HG03039 (cell line): ENCODE data around the gene AHDC1.

Experiments used
- ATAC-seq: cut with Tn5 transposase; IDR thresholded peaks from one replicate; pipeline ENCODE4 v1.9.1; 2021; ENCODE audit warnings: mild to moderate bottlenecking, moderate library complexity; ENCODE audit not compliant: unreplicated experiment

Gene AHDC1

DNA sequence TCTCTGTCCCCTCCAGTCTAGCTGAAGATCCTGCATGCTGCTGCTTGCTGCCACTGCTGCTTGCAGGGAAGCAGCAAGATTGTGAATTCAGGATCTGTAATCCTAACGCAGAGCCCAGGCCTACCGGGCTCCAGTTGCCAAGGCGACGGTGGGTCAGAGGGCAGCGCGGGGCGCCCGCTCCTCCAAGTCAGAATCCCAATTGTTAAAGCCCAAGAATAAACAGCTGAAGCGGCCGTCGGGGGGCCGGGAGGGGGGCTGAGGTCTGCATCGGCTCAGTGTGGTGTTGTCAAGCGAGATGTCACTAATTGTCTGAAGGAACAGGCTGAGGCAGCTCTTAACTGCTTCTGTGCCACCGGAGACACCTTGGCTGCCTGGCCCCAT, 36.8 kb downstream of the AHDC1 start:
- ATAC-seq: no peak

DNA sequence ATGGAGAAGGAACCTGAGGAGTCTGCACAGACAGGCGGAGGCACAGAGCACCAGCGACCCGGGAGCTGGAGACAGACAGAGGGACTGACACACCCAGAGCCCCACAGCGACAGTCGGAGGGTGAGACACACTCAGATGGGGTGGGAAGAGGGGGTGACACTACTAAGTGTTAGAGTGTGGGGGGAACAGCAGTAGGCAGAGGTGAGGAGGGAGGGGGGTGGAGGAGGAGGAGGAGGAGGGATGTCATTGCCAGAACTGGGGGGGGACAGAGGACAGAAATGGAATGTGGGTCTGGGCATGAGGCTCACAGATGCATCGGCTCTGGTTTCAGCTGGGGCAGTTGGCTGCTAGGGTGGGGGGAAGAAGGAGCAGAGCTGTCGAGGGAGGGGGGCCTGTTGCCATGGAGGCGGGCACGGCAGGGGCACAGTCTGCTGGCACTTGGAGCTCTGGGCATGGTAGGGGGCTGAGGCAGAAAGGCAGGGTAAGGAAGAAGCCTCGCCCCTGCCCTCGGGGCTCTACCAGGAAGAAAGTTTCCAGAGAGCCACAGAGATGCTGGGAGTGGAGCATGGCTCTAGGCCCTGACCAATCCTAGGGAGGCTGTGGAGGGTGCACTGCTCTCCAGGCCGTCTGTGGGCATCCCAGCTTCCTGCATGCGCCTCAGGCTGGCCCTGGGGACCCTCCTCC, 37.3 kb downstream of the AHDC1 start:
- ATAC-seq: no peak

- no peak for ATAC-seq
These were observed 39.0 kb downstream of the AHDC1 start for GRCh38 chr1:27564710-27565649.

GRCh38 chr1:27563591-27564471, 40.1 kb downstream of the AHDC1 start:
- no peak for ATAC-seq

DNA sequence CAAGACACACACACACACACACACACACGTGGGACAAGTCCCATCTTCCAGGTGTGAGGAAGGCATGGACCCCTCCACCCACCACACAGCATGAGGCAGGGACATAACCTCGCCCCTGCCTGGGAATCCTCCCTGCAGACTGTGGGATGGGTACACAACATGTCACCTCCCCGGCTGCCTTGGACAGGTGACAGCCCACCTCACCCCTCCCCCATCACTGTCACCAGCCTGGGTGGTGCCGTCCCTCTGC, 40.7 kb downstream of the AHDC1 start:
- ATAC-seq: no peak

DNA sequence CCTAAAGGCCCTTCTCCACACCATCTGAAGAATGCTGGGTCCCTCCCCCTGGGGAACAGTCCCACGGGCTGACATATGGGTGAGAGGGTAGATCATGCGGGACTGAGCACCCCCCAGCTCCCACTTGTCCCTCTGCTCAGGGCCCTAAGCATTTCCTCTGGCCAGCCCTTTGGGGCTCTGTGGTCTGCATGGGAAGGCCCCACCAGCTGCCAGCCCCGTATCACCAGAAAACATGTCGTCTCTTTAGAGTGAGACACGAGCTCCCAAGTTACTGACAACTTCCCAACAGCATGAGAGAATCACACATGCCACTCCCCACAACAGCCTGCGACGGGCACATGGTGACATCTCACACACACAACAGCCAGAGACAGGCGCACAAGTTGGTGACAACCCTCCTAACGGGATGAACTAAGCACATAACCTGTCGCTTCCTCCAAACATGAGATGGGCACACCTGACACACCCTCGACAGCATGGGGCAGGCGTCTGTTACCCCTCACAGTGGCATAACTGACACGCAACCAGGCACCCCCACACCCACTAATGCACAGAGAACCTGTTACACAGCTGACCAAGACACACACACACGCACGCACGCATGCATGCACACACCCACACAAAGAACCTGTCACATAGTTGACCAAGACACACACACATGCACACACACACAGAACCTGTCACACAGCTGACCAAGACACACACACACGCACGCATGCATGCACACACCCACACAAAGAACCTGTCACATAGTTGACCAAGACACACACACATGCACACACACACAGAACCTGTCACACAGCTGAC, 41.2 kb downstream of the AHDC1 start:
- ATAC-seq: no peak

GRCh38 chr1:27562021-27562420, 41.9 kb downstream of the AHDC1 start:
- no peak for ATAC-seq

DNA sequence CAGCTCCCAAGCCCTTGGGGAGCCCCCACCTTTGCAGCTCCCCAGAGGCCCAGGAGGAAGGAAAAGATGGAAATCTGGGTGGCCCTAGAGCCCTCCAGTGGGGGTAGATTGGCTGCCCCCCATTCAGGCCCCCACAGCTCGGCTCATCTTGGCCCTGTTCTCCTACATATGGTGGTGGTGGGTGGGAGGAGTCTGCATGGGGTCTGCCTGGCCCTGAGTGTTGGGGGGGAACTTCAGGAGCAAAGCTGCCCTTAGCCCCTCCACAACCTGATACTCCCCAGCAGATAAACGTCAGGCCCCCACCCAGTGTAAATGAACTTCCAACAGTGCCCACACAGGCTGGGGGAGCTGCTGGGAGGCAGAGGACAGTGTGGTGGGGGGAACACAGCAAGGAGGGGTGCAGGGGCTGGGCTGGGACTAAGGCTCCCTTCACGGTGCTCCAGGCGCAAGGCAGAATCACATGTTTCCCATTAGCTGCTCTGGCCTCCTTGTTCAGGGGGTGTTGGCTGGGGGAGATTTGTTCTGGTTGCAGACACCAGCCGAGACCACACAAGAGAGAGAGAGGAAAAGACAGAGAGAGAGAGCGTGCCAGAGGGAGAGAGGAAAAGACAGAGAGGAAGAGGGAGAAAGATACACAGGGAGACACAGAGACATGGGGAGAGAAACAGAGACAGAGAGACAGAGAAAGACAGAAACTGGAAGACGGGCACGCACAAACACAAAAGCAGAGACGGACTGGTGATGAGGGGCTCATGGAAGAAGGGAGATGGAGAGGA, 42.6 kb downstream of the AHDC1 start:
- ATAC-seq: no peak

GRCh38 chr1:27560268-27561123, 43.4 kb downstream of the AHDC1 start:
- no peak for ATAC-seq

DNA sequence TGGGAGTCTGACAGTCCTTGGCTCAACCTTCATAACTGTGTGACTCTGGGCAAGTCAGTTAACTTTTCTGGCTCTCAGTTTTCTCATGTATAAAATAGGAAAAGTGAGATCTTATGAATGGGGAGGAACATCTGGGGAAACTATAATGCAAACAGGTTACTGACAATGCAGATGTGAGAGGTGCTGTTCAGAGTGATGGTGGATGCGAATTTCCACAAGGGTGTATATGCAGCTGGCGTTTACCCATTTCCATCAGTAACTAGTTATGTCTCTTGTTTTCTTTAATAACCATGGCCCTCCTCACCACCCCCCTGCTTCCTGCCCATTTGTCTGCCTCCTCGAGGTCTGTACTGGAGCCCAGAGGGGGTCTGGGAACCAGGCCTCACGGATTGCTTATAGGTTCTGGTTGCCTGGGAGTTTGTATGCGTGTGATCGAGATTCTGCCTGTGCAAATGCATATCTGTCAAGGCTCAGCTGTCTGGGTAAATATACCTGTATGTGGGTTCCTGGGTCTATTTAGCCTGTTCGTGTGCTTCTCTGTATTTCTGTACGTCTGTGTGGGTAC, 44.4 kb downstream of the AHDC1 start:
- ATAC-seq: no peak

- no peak for ATAC-seq
These were observed 46.2 kb downstream of the AHDC1 start for GRCh38 chr1:27557596-27558340.

DNA sequence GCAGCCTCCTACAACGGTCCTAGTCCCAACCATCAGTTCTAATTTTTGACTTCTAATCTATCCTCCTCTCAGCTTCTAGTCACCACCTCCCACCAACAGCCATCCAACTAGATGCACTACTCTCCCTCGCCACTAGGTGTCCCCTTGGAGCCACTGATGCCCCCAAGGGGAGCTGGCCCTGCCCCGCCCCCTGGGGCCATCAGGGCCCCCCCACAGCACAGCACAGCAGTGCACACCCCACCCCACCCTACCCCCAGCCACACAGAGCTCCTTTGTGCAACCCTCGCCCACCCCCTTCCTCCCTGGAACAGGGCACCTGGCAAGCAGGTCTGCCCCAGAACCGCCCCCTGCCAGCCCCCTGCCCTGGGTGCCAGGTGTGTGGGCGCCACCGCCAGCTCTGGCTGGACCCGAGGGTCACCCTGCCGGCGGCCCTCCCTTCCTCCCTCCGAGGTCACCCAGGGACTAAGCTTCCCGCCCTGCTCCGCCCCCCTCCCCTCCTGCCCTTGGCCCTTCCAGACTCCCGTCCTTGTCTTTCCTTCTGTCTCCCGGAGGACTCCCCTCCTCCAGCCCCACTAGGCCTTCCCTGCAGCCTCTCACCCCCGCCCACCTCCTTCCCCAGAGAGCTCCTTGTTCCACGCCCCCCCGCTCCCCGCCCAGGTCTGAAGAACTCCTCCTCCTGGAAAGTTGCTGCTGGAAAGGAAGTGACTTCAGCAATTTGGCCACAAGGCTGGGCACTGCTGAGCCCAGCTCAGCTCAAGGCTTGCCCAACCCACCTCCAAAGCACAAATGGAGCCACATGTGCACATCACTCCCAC, 47.0 kb downstream of the AHDC1 start:
- ATAC-seq: no peak

- ATAC-seq: no peak
These were observed 47.5 kb downstream of the AHDC1 start for GRCh38 chr1:27556435-27556780.

- no peak for ATAC-seq
These were observed 48.1 kb downstream of the AHDC1 start for GRCh38 chr1:27555700-27556424.

GRCh38 chr1:27554759-27555699, 48.9 kb downstream of the AHDC1 start:
- no peak for ATAC-seq

DNA sequence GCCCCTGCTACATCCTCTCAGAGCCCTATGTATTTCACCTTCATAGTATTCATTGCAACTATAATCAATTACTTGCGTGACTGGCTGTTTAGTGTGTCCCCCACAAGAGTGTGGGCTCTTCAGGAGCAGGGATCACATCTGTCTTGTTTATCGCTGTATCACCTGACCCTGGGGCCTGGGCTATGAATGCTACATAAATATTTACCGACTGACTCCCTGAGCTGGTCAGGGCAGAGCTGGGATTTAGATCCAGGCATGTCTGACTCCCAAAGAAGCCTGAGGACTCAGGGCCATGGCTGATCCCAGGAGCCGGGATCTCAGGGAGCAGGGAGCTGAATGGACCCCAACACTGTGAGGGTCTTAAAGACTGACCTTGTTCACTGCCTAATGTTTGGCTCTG, 49.7 kb downstream of the AHDC1 start:
- ATAC-seq: no peak
